ENCODE measurements around the gene FARSA.
"Not testable (repeated sequence)": the region's sequence is repeated elsewhere in the genome, so short reads cannot be mapped to it uniquely, and the experiment has no call there.

The FARSA gene

DNA sequence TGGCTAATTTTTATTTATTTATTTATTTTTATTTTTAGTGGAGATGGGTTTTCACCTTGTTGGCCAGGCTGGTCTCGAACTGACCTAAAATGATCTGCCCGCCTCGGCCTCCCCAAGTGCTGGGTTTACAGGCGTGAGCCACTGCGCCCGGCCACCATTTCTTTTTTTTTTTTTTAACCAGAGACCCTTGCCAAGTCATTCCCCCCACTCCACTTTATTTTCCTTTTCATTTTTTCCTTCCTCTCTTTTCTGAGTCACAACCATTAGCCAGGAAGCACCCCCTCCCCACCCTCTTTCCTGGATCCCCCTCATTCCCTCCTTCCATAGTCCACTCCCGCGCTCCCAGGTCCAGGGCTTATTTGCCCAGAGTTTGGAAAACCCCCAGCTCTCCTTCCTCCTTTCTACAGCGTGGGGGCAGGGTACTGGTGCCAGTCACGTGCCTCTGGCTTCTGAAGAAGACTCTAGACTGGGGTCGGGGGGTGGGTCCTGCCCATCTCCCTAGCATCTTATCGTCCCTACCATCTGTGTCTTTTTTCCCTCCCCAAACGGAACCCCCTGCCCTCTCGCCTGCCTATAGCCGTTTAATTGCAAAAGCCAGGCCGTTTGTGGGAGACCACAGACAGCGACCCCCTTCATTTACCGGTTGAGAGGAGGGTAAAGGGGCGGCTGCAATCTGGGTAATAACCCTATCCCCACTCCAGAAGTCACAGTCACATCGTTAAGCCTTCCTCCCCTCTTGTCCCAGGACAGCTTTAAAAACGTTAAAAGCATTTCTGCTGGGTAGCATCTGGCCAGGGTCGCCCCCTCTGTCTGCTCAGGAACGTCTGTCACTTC is 3.8 kb upstream of the FARSA start:
- DNase-seq, result no peak

DNA sequence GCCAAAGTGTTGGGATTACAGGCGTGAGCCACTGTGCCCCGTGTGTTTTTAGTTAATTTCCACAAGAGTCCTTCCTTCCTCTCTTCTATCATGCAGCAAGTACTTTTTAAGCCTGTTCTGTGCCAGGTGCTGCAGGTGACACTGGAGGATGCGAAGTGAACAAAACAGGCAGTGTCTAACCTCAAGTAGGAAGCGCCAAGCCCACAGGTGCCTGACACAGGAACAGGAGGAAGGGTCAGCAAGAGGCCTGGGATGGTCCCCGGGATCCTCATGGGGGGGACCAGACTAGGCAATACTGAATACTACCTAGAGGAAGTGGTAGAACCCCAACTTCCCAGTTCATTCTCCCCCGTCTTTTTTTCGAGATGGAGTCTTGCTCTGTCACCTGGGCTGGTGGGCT is 3.1 kb upstream of the FARSA start:
- DNase-seq, result no peak

DNA sequence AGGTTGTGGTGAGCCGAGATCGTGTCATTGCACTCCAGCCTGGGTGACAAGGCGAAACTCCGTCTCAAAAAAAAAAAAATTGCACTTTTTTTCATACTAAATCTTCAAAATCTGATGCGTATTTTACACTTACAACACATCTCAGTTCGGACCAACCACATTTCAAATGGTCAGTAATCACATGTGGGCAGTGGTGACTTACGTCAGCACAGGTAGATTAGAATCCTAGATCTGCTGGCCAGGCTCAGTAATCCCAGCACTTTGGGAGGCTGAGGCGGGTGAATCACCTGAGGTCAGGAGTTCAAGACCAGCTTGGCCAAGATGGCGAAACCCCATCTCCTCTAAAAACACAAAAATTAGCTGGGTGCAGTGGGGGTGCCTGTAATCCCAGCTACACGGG is 1.6 kb upstream of the FARSA start:
- no peak for DNase-seq

DNA sequence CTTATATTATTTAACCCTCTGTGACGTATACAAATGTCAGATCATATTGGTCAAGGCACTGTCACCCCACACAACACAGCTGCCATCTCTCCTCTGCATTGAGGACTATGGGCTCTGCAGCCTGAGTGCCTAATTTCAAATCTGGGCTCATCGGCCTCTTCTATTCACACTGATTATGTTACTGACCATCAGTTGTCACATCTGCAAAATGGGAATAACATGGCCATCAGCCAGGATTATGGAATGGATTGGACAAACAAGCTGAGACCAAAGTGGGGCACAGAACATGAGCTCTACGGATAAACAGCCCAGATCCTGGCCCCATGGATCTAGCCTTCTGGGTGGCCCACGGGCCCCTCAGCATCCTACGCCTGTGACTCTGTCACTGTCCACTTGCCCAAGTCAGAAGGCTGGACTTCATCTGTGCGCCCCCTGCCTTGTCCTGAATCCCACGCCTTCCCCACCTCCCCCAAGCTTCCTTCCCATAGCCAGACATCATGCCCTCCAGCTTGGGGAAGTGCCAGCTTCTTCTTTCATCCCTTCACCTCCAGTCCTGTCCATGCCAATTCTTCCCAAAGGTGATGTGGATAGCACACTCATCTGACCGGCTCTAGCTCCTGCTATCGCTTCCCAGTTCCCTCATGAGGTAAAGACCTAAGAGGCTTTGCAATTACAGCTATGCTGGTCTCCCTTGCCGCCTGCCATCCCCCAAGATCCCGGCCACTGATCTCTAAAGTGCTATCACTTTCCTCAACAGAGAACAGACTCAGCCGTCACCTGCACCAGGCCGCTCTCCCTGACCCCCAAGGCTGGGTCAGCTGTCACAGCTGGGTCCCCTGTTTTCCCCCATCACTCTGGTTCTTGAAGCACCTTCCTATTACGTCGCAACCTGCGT is 872 bp downstream of the FARSA start:
- no peak for DNase-seq

DNA sequence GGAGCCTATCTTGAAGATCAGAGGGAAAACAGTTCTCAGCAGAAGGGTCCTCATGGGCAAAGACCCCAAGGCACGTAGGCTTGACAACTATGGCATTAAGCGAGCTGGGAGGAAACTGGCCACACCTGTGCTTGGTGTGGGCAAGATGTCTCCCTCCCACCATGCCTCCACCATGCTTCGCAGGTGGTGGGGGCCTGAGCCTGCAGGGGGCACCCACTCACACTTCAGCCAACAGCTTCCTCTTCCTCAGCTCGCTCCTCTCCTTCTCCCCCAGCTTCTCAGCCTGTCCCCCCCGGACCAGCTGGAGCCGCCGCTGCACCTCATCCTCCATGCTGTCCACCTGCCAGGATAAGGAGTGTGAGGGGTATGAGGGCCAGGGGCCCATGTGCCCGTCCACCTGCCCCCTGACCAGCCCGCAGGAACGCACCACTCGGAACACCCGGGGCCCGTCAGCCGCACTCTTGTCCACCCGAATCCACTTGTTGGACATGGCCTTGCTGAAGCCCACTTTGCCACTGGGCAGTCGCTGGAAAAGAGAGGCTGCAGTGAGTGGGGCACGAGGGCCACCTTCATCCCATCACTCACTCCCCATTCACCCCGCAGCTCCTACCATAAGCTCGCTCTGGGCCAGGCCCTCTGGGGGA is 3.4 kb downstream of the FARSA start:
- no peak for DNase-seq

DNA sequence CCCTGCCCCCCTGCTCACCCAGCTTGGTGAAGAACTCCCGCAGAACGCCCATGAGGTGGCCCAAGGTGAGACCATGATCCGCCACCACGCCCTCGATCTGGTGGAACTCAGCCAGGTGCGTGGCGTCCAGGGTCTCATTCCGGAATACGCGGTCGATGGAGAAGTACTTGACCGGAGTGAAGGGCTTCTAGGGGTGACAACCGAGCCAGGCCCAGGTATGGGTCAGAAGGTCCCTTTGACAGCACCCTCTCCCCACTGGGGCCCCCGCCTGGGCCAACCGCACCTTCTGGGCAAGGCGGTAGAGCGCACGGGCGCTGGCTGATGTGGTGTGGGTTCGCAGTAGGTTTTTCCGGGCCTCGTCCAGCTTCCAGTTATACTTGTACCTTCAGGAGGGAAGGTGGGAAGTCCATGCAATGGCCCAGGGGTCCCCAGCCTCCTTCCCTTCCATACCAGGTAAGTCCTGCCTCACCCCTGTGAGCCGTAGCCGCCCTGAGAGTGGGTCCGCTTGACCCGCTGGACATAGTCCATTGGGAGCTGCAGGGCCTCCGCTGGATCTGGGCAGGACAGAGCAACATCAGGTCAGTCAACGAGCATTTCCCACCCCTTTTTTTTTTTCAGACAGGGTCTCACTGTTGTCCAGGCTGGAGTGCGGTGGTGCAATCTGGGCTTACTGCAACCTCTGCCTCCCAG is 8.7 kb downstream of the FARSA start:
- no peak for DNase-seq

DNA sequence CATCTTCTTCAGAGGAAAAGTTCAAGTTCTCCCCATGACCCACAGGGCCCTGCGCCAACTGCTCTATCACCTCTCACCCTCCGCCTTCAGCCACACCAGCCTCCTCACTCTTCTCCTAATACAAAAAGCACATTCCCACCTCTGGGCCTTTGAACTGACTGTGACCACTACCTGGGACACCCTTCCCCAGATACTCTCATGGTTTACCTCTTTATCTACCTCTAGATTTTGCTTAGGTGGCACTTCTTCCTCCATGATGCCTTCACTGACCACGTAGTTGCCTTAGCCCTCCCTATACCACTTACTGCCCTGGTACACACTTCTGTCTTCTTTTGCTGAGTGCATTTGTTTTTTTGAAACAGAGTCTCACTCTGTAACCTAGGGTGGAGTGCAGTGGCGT is 10.6 kb downstream of the FARSA start:
- no peak for DNase-seq

DNA sequence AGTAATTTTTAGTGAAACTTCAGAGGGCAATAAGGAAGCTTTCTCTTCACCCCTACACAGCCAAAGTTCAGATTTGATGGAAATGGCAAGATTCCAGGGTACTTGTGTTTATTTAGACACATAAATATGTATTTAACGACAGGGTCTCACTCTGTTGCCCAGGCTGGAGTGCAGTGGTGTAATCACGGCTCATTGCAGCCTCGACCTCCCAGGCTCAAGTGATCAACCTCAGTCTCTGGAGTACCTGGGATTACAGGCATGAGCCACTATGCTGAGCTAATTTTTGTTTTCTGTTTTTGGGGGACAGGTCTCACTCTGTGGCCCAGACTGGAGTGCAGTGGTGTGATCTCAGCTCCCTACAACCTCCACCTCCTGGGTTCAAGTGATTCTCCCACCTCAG is 12.5 kb downstream of the FARSA start:
- DNase-seq, result no peak

DNA sequence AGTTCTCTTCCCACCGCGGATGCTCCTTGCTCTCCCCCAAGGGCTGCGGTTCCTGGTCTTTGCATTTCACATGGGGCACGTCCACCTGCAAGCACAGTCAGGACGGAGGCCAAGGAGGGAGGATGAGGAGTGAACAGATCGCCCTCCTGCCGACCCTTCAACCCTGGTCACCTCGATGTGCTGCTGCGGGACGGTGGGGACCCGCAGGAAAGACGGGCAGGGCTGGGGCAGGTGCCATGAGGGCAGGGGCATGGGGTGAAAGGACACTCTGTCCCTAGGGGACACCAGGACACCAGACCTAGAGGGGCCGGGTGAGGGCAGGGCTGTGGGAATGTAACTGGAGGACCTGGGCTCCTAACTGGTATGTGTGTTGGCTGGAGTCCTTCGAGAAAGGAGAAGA is 15.3 kb downstream of the FARSA start:
- DNase-seq, result no peak

DNA sequence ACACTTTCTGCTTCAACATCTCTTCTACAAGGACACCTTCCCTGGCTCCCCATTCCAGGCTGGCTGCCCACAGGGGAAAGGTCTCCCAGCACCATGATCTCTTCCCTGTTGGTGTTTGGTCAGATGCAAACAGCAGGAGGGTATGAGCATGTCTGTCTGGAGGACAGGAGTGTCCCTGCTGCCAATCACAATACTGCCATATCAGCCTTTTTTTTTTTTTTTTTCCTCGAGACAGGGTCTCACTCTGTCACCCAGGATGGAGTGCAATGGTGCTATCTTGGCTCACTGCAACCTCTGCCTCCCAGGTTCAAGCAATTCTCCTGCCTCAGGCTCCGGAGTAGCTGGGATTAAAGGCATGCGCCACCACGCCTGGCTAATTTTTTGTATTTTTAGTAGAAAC is 17.7 kb downstream of the FARSA start:
- not testable (repeated sequence) for DNase-seq

DNA sequence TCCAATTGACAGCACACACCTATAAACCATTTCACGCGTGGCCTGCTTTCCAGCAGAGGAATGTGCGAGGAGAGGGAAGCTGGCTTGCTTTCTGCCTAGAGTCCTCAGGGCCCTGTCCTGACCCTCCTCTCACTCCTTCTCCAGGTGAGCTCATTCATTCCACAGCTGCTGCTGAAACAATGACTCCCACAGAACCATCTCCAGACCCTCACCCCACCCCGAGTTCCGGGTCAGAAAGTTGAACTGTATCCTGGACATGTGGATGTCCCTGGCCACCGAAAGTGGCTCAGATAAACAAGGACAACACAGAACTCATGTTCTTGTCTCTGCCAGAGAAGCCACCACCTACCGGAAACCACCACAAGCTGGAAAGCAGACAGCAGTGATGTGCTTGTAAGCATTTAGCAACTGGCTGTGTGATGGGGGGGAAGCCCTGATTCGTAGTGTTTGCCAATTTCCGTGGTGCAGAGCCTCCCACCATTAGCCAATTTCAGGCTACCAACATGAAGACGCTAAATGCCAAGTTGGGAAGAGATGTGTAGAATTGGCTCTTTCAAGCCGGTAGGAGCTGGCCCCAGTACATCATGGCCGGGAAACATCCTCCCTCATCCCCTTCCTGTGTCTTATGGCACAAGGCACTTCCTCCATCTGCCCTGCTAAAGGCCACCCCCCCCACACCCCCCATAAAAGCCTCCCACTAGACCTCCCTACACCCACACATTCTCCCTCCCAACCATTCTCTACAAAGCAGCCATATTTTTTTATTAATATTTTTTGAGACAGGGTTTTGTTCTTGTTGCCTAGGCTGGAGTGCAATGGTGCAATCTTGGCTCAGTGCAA is 19.4 kb downstream of the FARSA start:
- peak; percentile 14 to 15 for DNase-seq

DNA sequence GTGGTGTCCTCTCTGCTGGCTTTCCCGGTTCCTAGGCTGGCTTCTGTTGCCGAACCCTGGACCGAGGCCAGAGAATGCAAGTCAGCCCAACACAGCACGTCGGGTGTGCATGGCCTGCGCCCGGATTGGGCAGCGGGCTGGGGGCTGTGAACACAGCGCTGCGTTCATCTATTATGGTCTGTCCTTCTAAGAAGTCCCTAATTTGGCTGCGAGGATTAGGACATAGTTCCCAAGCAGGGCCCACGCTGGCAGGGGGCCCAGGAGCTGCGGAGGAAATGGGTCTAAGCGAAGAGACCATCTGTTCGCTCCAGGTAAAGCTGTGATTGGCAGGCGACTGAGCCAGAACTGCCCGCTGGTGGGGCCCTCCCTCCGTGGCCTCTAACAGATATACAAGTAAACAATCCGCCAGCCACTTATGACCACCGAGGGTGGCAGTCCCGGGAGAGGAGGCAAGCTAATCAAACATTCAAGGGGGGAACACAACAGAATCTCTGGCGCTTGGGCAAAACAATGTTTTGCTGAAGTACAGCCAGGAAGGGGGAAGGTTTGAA is 20.4 kb downstream of the FARSA start:
- DNase-seq, result peak; percentile 74 to 85

DNA sequence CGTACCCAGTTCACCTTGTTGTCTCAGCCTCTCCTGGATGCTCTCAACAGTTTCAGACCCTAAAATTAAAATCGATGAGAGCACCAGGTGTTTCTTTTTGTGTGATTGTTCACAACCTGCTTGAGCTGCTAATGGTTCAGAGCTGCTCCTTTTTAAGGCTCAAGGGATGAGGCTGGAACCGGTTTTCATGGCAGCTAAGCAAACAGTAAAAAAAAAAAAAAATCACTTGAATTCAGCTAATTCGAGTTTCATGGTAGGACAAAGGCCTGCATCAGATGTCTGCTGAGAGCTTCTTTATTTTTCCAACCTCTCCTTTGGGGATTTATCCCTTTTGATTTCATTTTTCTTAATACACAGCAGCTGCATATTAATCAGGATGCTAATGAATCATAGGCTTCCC is 20.9 kb downstream of the FARSA start:
- no peak for DNase-seq

DNA sequence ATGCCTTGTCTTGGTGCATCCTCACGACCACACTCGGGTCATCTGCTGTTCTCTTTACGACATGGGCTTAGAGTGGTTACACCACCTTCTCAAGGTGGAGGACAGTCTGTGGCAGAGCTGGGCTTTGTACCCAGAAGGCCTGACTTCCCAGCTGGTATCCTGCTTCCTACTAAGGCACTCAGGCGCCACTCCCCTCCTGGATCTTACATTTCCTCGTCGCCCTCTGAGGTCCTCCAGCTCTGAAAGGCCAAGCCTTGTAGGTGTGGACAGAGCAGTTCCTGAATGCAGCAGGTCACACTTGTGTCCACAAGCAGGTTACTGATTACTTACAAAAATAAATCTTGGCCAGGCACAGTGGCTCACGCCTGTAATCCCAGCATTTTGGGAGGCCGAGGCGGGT is 26.3 kb downstream of the FARSA start:
- DNase-seq, result no peak

DNA sequence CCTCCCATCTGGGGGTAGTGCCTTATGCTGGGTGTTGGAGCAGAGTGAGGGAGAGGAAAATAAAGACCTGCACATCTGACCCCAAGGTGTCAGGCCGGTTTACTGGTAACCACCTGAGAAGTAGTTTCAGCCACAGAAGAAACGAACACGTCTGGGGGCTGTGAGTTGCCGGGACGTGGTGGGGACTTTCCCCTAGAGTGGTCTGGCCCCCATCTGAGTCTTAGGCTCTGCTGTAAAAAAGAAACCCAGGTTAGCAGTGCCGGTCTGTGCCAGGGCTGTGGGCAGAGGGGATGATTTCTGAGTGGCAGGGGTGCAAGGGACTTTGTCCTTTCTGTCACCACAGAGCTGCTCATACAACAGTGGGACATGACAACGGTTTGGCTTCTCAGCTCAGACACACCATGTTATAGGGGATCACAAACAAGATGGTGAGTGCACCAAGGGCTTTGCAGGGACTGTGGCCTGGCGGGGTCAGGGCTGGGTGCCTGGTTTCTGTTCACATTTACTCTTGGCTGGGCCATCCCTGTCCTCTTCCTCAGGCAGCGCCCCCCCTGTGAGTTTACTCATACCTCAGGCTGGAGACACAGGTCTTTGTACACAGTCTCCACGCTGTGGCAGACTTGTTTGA is 33.5 kb downstream of the FARSA start:
- no peak for DNase-seq

DNA sequence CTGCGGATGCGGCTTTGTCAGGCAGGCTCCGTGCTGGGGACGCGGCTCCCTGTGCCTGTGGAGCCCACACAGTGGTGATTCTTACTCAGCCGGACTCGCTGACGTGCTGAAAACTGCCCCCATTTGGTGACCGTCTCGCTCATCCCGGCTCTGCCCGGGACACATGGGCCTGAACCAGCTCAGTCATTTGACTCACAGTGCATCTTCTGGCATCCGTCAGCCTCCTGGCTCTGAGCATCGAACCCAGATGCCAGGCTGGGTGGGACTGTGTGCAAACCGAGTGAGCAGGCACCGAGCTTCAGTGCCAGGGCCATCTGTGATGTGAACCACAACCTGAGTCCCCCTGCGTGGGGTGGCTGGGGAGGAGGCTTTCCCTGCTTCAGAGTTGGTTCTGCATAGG is 37.1 kb downstream of the FARSA start:
- no peak for DNase-seq

DNA sequence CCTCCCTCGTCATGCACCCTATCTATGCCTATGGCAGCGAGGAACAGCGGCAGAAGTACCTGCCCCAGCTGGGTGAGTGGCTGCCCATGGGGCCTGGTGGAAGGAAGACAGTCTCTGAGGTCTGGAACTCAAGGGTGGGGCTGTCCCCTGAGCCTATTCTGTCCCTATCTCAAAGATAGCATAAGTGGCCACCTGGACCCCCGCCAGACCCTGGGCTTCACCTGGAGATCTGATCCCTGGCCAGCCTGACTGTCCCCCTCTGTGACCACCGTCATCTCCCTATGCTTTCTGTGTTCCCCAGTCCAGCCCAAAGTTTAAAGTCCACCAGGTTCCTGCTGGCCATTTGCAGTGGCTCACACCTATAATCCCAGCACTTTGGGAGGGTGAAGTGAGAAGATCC is 39.9 kb downstream of the FARSA start:
- no peak for DNase-seq

DNA sequence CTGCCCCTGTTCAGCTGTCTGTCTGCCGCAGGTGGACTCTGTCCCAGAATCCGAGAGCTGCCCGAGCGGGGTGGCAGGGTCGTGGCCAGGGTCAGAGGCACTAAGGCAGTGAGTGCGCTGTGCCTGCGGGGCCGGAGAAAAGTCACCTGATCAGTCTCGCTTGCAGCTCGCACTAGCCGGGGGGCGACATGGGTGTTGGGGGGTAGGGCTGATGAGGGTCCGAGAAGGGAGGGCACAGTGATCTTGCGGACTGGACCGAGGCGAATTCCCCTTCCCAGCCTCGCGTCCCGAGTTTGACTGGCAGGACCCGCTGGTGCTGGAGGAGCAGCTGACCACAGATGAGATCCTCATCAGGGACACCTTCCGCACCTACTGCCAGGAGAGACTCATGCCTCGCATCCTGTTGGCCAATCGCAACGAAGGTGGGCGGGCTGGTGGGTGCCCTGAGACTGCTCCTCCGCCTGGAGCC is 41.9 kb downstream of the FARSA start:
- DNase-seq, result no peak

DNA sequence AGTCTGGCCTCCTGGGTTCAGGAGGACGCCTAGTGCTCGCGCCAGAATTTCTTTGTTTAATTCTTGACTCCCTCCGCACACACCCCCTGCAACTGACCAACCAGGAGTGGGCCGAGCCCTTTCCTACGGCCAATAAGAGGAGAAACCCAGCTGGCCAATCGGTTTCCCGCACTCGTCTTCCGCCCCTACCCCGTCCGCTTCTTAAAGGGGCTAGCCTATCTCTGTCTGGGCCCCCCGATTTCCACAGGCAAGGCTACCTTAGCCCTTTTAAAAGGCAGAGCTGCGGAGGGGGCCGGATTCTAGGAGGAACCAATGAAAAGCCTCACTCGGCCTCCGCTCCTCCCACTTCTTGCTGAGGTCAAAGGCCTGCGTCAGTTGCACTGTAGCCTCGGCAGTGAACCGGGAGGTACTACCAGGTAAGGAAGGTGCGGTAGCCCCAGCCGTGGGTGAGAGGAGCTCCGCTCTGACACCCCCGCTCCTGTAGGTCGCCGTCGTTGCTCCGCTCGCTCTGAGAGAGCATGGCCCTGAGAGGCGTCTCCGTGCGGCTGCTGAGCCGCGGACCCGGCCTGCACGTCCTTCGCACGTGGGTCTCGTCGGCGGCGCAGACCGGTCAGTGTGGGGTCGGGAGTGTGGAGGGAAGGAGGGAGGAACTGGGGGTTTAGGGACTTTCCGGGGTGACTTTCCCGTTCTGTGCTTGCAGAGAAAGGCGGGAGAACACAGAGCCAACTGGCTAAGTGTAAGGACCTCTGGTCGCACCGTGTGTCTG is 42.5 kb downstream of the FARSA start, which contains the start of gene GCDH:
Gene GCDH (plus strand): TSS at position 374 of the 766 bp plus-strand sequence. CDS start 145 bp downstream, at position 519.
- DNase-seq, result peak; percentile 99 to 100

DNA sequence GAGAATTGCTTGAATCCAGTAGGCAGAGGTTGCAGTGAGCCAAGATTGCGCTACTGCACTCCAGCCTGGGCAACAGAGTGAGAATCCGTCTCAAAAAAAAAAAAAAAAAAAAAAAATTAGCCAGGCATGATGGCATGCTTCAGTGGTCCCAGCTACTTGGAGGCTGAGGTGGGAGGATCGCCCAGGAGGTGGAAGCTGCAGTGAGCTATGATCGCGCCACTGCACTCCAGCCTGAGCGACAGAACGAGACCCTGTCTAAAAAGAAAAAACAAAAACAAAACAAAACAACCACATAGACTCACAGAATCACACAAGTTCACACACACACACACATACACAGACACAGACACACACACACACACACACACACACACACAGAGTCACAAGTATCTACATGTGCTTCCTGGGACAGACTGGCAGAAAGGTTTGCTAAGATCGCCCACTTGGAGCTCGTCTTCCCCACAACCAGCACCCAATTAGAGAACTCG is 43.2 kb downstream of the FARSA start:
- DNase-seq, result not testable (repeated sequence)

Measured in hippocampal formation (tissue), 2 donors.